ENCODE measurements around the gene CCNH.

Gene CCNH

GRCh38 chr5:87399720-87400119 is 13.0 kb downstream of the CCNH start:
- no peak overlapping the region for H3K4me2 ChIP-seq (ENCODE audit: low read depth, low read length, poor library complexity, severe bottlenecking)
- H3K36me3 ChIP-seq (ENCODE audit: low read length), result peaks cover 48% of the 10 kb centered on the region
- H3K79me2 ChIP-seq (ENCODE audit: insufficient read depth, low read length), result no peaks in the 10 kb centered on the region
- no peaks in the 10 kb centered on the region for H3K27me3 ChIP-seq (ENCODE audit: low read length)
- H3K27ac ChIP-seq (ENCODE audit: low read depth, low read length), result no peak overlapping the region
- no peaks in the 10 kb centered on the region for H3K9me2 ChIP-seq (replicated peaks; ENCODE audit: insufficient read depth, low read length)
- no peak for TF ChIP-seq EZH2phosphoT487 (conservative IDR thresholded peaks at IDR 0.05; ENCODE audit: low read length)
- TF ChIP-seq CTCF (IDR thresholded peaks at IDR 0.05; ENCODE audit: insufficient read depth, low read length, poor library complexity, severe bottlenecking), result no peak
- no peaks in the 10 kb centered on the region for H3K9me3 ChIP-seq (ENCODE audit: insufficient read depth, low read length)
- H3K4me3 ChIP-seq (ENCODE audit: insufficient read depth, low read length, poor library complexity, severe bottlenecking), result no peak overlapping the region
- H2AFZ ChIP-seq (ENCODE audit: low read depth, low read length, severe bottlenecking), result no peak overlapping the region
- peaks cover 21% of the 10 kb centered on the region; the same call in 1 of the 2 replicates for H3F3A ChIP-seq (ENCODE audit: insufficient read depth)
- no peak overlapping the region for H3K9ac ChIP-seq (ENCODE audit: low read length)
- no peaks in the 10 kb centered on the region; the same call in 1 of the 2 replicates for H4K20me1 ChIP-seq (ENCODE audit: low read depth, low read length)

- Histone ChIP-seq H3K36me3 (ENCODE audit: low read length) (peaks cover 47% of the 10 kb centered on the region), H3K4me2 (ENCODE audit: low read depth, low read length, poor library complexity, severe bottlenecking) (no peak overlapping the region), H2AFZ (ENCODE audit: low read depth, low read length, severe bottlenecking) (no peak overlapping the region), H4K20me1 (ENCODE audit: low read depth, low read length) (no peaks in the 10 kb centered on the region; the same call in 1 of the 2 replicates), H3K4me3 (ENCODE audit: insufficient read depth, low read length, poor library complexity, severe bottlenecking) (no peak overlapping the region), H3K27me3 (ENCODE audit: low read length) (no peaks in the 10 kb centered on the region), H3K9me2 (replicated peaks; ENCODE audit: insufficient read depth, low read length) (no peaks in the 10 kb centered on the region), H3K79me2 (ENCODE audit: insufficient read depth, low read length) (no peaks in the 10 kb centered on the region), H3F3A (ENCODE audit: insufficient read depth) (peaks cover 21% of the 10 kb centered on the region; the same call in 1 of the 2 replicates), H3K9me3 (ENCODE audit: insufficient read depth, low read length) (no peaks in the 10 kb centered on the region), H3K27ac (ENCODE audit: low read depth, low read length) (no peak overlapping the region), H3K9ac (ENCODE audit: low read length) (no peak overlapping the region)
- TF ChIP-seq CTCF (IDR thresholded peaks at IDR 0.05; ENCODE audit: insufficient read depth, low read length, poor library complexity, severe bottlenecking) (no peak), EZH2phosphoT487 (conservative IDR thresholded peaks at IDR 0.05; ENCODE audit: low read length) (no peak)
Observed at GRCh38 chr5:87398981-87399614, 13.6 kb downstream of the CCNH start.

- no peaks in the 10 kb centered on the region for H3K9me3 ChIP-seq (ENCODE audit: insufficient read depth, low read length)
- no peak overlapping the region for H3K4me3 ChIP-seq (ENCODE audit: insufficient read depth, low read length, poor library complexity, severe bottlenecking)
- H3F3A ChIP-seq (ENCODE audit: insufficient read depth), result peaks cover 6% of the 10 kb centered on the region; the same call in 1 of the 2 replicates
- H3K9me2 ChIP-seq (replicated peaks; ENCODE audit: insufficient read depth, low read length), result no peaks in the 10 kb centered on the region
- no peak overlapping the region for H3K9ac ChIP-seq (ENCODE audit: low read length)
- H2AFZ ChIP-seq (ENCODE audit: low read depth, low read length, severe bottlenecking), result no peak overlapping the region
- no peaks in the 10 kb centered on the region for H3K79me2 ChIP-seq (ENCODE audit: insufficient read depth, low read length)
- H3K27ac ChIP-seq (ENCODE audit: low read depth, low read length), result no peak overlapping the region
- H4K20me1 ChIP-seq (ENCODE audit: low read depth, low read length), result no peaks in the 10 kb centered on the region; the same call in 1 of the 2 replicates
- H3K36me3 ChIP-seq (ENCODE audit: low read length), result peaks cover 50% of the 10 kb centered on the region
- H3K4me2 ChIP-seq (ENCODE audit: low read depth, low read length, poor library complexity, severe bottlenecking), result no peak overlapping the region
- H3K27me3 ChIP-seq (ENCODE audit: low read length), result no peaks in the 10 kb centered on the region
- no peak for TF ChIP-seq CTCF (IDR thresholded peaks at IDR 0.05; ENCODE audit: insufficient read depth, low read length, poor library complexity, severe bottlenecking)
- no peak for TF ChIP-seq EZH2phosphoT487 (conservative IDR thresholded peaks at IDR 0.05; ENCODE audit: low read length)
Observed at GRCh38 chr5:87394411-87395165, 18.1 kb downstream of the CCNH start.
